Loucy (cell line): ENCODE results near the gene STX5.

Experiments used
- H2AFZ ChIP-seq: fragments of 200-600 bp; sonication (generic); 2 replicates; pipeline ENCODE4 v1.6.0; 2016; ENCODE audit warnings: antibody characterized with exemption, mild to moderate bottlenecking, low read length, moderate library complexity
- H3F3A ChIP-seq: fragments of 200-600 bp; 2 replicates; pipeline ENCODE4 v1.6.0; 2016; ENCODE audit warnings: antibody characterized with exemption, low read depth, mild to moderate bottlenecking
- H3K27me3 ChIP-seq: fragments of 200-600 bp; sonication (generic); 2 replicates; pipeline ENCODE4 v1.6.1; 2014; ENCODE audit warnings: low read length, mild to moderate bottlenecking; ENCODE audit not compliant: insufficient read depth, poor library complexity, severe bottlenecking
- H3K36me3 ChIP-seq: fragments of 200-600 bp; sonication (generic); 2 replicates; pipeline ENCODE4 v1.6.1; 2016; ENCODE audit warnings: low read length; ENCODE audit not compliant: insufficient read depth
- H3K4me1 ChIP-seq: fragments of 200-600 bp; sonication (generic); 2 replicates; pipeline ENCODE4 v1.5.1; 2014; ENCODE audit warnings: low read length, mild to moderate bottlenecking; ENCODE audit not compliant: insufficient read depth, poor library complexity, severe bottlenecking
- H3K4me2 ChIP-seq: fragments of 200-600 bp; sonication (generic); 2 replicates; pipeline ENCODE4 v1.6.0; 2014; ENCODE audit warnings: antibody characterized with exemption, low read length, low read depth, mild to moderate bottlenecking; ENCODE audit not compliant: poor library complexity, severe bottlenecking
- H3K4me3 ChIP-seq: fragments of 200-600 bp; sonication (generic); 2 replicates; pipeline ENCODE4 v1.5.1; 2014; ENCODE audit warnings: low read length, mild to moderate bottlenecking, mixed read lengths; ENCODE audit not compliant: poor library complexity, severe bottlenecking
- H3K79me2 ChIP-seq: fragments of 200-600 bp; sonication (generic); 2 replicates; pipeline ENCODE4 v1.6.1; 2014; ENCODE audit warnings: low read length; ENCODE audit not compliant: insufficient read depth
- H3K9ac ChIP-seq: fragments of 200-600 bp; sonication (generic); 2 replicates; pipeline ENCODE4 v1.6.0; 2014; ENCODE audit warnings: mild to moderate bottlenecking, low read depth, low read length, moderate library complexity; ENCODE audit not compliant: poor library complexity, severe bottlenecking
- H3K9me2 ChIP-seq: fragments of 200-600 bp; sonication (generic); replicated peaks from 2 replicates; pipeline ENCODE4 v1.6.1; 2016; ENCODE audit warnings: low read depth, low read length, mixed read lengths
- H3K9me3 ChIP-seq: fragments of 200-600 bp; sonication (generic); 2 replicates; pipeline ENCODE4 v1.6.1; 2014; ENCODE audit warnings: mild to moderate bottlenecking, antibody characterized with exemption, low read length, low read depth; ENCODE audit not compliant: insufficient read depth
- H4K20me1 ChIP-seq: fragments of 200-600 bp; sonication (generic); 2 replicates; pipeline ENCODE4 v1.6.0; 2014; ENCODE audit warnings: antibody characterized with exemption, low read length, mild to moderate bottlenecking; ENCODE audit not compliant: insufficient read depth, poor library complexity, severe bottlenecking
- EZH2phosphoT487 ChIP-seq: fragments of 200-600 bp; IDR thresholded peaks from 2 replicates; pipeline ENCODE4 v1.6.1; 2018; ENCODE audit warnings: antibody characterized with exemption, mild to moderate bottlenecking, moderate library complexity, borderline replicate concordance
- TF ChIP-seq, protein P1 (sequence below): fragments of 200-600 bp; sonication (generic); conservative IDR thresholded peaks from 2 replicates; pipeline ENCODE4 v1.5.1; 2014; ENCODE audit warnings: mild to moderate bottlenecking, antibody characterized with exemption, low read length

The STX5 gene

DNA sequence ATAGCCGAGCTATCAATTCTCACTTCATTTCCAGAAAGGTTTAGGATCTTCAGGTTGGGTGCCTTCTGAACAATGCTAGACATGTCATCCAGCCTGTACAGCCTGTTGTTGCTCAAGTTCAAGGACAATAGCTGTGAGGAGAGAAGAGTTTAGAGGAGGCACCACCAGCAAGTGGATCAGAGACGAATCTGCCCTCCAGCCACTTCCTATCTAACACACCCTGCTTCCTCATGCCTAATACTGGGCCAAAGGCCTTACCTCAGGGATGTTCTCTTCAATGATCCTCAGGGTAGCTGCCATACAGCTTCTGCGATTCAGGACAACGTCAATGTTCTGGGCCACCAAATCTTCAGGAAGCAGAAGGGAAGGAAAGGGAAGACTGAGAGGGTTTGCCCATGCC, 30.8 kb downstream of the STX5 start:
- Histone ChIP-seq H3K9ac (no peak overlapping the region), H2AFZ (no peak overlapping the region), H3K27me3 (no peaks in the 10 kb centered on the region), H4K20me1 (peaks cover 19% of the 10 kb centered on the region), H3K4me3 (no peak overlapping the region), H3K4me1 (peaks cover 15% of the 10 kb centered on the region), H3K9me3 (no peaks in the 10 kb centered on the region), H3K4me2 (no peak overlapping the region), H3K9me2 (no peaks in the 10 kb centered on the region), H3F3A (no peaks in the 10 kb centered on the region), H3K79me2 (peaks cover 41% of the 10 kb centered on the region), H3K36me3 (peaks cover 55% of the 10 kb centered on the region; the same call in 1 of the 2 replicates)
- no peak for TF ChIP-seq EZH2phosphoT487
- TF ChIP-seq, protein P1, sequence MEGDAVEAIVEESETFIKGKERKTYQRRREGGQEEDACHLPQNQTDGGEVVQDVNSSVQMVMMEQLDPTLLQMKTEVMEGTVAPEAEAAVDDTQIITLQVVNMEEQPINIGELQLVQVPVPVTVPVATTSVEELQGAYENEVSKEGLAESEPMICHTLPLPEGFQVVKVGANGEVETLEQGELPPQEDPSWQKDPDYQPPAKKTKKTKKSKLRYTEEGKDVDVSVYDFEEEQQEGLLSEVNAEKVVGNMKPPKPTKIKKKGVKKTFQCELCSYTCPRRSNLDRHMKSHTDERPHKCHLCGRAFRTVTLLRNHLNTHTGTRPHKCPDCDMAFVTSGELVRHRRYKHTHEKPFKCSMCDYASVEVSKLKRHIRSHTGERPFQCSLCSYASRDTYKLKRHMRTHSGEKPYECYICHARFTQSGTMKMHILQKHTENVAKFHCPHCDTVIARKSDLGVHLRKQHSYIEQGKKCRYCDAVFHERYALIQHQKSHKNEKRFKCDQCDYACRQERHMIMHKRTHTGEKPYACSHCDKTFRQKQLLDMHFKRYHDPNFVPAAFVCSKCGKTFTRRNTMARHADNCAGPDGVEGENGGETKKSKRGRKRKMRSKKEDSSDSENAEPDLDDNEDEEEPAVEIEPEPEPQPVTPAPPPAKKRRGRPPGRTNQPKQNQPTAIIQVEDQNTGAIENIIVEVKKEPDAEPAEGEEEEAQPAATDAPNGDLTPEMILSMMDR = no peak

DNA sequence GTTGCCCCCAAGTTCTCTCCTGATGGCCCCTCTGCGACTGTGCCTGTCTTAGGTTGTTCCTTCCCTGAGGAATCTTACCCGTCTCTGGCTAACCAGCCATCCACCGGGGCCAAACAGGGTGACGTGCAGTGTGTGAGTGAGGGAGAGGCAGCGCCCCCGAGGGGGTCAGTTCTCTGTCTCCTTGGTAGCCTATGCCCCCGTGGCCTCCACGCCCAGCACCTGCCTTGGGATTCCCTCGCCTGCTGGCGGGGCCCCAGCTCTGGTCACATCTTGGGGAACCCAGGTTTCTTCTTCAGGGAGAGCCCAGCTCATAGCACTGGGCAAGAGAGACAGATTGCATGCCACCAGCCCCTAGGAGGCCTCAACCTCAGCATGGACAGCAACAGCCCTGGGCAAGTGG, 32.4 kb downstream of the STX5 start:
- Histone ChIP-seq H3K36me3 (peaks cover 70% of the 10 kb centered on the region), H4K20me1 (peaks cover 14% of the 10 kb centered on the region), H3F3A (no peaks in the 10 kb centered on the region), H3K4me3 (no peak overlapping the region), H3K4me1 (peaks cover 15% of the 10 kb centered on the region), H3K9me2 (no peaks in the 10 kb centered on the region), H3K27me3 (no peaks in the 10 kb centered on the region), H2AFZ (no peak overlapping the region), H3K9me3 (no peaks in the 10 kb centered on the region), H3K79me2 (peaks cover 35% of the 10 kb centered on the region), H3K4me2 (no peak overlapping the region), H3K9ac (no peak overlapping the region)
- TF ChIP-seq, protein P1 = no peak
- TF ChIP-seq EZH2phosphoT487 = no peak

DNA sequence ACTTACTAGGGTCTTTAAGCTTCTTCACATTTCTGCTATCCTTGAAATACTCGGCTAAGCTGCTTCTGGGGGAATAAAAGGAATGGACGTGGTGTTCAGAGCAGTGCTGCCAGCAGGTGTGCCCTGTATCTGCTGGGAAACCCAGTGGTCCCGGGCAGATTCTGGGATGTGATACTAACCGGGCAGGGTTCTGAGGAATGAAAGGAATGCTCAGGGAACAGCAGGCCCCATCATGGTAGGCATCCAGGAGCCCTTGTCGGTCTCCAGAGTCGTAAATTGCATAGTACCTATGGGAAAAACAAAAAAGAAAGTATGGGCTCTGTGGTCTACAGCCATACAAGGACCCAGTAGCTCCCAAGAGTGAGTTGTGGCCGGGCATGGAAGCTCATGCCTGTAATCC, 35.6 kb downstream of the STX5 start:
- TF ChIP-seq, protein P1 = no peak
- no peak for TF ChIP-seq EZH2phosphoT487
- H3K36me3 ChIP-seq = peaks cover 78% of the 10 kb centered on the region
- no peak overlapping the region for H3K4me3 ChIP-seq
- H3K9ac ChIP-seq = no peak overlapping the region
- H3K79me2 ChIP-seq = peaks cover 17% of the 10 kb centered on the region
- H2AFZ ChIP-seq = no peak overlapping the region
- H3K4me2 ChIP-seq = no peak overlapping the region
- H3K9me2 ChIP-seq = no peaks in the 10 kb centered on the region
- peaks cover 3% of the 10 kb centered on the region for H4K20me1 ChIP-seq
- 0 out of 2 replicates have a peak, but pooled peaks cover 4% of the 10 kb centered on the region for H3F3A ChIP-seq
- H3K9me3 ChIP-seq = no peaks in the 10 kb centered on the region
- H3K4me1 ChIP-seq = peaks cover 10% of the 10 kb centered on the region
- no peaks in the 10 kb centered on the region for H3K27me3 ChIP-seq
